Measurements from ENCODE around the gene PLEKHA4.

DNA sequence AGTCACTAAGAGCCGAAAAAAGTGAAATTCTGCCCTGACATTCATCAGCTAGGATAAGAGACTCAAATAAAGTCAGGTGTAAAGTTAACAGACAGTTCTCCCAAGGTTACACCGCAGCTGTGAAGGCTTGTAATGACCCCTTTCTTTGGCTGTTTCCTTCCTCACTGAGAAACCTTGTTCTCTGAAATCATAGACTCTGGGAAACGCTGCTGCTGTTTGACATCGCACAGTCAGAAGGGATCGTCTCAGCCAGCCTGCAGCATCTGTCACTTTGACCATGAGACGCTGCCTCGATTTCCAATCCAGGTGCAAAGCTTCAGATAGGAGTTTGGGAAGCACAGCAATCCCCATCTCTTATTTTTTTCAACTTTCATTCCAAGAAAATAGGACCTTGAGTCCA lies 58.3 kb downstream of the PLEKHA4 start:
- TF ChIP-seq, protein P1, sequence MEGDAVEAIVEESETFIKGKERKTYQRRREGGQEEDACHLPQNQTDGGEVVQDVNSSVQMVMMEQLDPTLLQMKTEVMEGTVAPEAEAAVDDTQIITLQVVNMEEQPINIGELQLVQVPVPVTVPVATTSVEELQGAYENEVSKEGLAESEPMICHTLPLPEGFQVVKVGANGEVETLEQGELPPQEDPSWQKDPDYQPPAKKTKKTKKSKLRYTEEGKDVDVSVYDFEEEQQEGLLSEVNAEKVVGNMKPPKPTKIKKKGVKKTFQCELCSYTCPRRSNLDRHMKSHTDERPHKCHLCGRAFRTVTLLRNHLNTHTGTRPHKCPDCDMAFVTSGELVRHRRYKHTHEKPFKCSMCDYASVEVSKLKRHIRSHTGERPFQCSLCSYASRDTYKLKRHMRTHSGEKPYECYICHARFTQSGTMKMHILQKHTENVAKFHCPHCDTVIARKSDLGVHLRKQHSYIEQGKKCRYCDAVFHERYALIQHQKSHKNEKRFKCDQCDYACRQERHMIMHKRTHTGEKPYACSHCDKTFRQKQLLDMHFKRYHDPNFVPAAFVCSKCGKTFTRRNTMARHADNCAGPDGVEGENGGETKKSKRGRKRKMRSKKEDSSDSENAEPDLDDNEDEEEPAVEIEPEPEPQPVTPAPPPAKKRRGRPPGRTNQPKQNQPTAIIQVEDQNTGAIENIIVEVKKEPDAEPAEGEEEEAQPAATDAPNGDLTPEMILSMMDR (IDR thresholded peaks at IDR 0.05) = no peak
- no peak for TF ChIP-seq POLR2A (IDR thresholded peaks at IDR 0.05)
